A549 (cell line): ENCODE data around the gene SEMA5B.

Source experiments
- TP53 ChIP-seq: fragments of 250-450 bp; sonication (Bioruptor Pico); IDR thresholded peaks from 2 replicates; pipeline ENCODE4 v1.5.0; 2021; ENCODE audit warnings: mild to moderate bottlenecking, moderate library complexity
- TF ChIP-seq, protein P1 (sequence below): fragments of >200 bp; sonication (Bioruptor Twin); formaldehyde crosslinking; IDR thresholded peaks from 3 replicates; pipeline ENCODE4 v1.5.1; 2016

DNA sequence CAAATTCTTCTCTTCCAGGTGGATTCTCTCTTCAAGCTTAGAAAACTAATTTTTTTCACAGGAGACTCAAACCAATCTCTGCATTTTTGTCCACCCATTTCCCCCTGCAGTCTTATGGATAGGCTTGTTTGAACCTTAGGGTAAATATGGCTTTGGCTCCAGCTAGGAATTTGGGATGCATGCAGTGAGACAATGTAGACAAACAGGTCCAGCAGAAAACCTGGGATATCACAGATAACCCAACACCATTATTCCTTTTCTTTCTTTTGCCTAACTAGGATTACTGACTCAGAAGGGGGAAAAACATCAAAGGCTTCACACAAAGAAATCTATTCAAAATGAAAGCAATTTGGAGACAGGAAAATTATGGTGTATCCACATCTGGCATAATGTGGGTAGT is 11.2 kb upstream of the SEMA5B start:
- TF ChIP-seq, protein P1, sequence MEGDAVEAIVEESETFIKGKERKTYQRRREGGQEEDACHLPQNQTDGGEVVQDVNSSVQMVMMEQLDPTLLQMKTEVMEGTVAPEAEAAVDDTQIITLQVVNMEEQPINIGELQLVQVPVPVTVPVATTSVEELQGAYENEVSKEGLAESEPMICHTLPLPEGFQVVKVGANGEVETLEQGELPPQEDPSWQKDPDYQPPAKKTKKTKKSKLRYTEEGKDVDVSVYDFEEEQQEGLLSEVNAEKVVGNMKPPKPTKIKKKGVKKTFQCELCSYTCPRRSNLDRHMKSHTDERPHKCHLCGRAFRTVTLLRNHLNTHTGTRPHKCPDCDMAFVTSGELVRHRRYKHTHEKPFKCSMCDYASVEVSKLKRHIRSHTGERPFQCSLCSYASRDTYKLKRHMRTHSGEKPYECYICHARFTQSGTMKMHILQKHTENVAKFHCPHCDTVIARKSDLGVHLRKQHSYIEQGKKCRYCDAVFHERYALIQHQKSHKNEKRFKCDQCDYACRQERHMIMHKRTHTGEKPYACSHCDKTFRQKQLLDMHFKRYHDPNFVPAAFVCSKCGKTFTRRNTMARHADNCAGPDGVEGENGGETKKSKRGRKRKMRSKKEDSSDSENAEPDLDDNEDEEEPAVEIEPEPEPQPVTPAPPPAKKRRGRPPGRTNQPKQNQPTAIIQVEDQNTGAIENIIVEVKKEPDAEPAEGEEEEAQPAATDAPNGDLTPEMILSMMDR: no peak
- TF ChIP-seq TP53 (CRISPR knock-in tag): no peak
